H1 (cell line): Measurements from ENCODE around the gene ARID1B. TPM values are rescaled to one million over a fixed set of nuclear protein-coding genes. Genes with fewer than 3 reads are reported as not detected.

Source experiments
- CTCF ChIA-PET: fragments of 300-600 bp; sonication (Branson Sonifier 250); formaldehyde crosslinking; loops from one replicate; lab custom pipeline; 2021; ENCODE audit not compliant: partially characterized antibody; lab: Charles Lee
- POLR2A ChIA-PET: fragments of 300-600 bp; sonication (Branson Sonifier 250); formaldehyde crosslinking; loops from one replicate; lab custom pipeline; 2021; ENCODE audit warnings: inconsistent platforms; ENCODE audit not compliant: partially characterized antibody; lab: Charles Lee
- DNase-seq, 2 experiments: peaks; one replicate each; pipeline versions ENCODE4 v3.0.0 to v3.0.0-alpha.2; 2010 to 2022; ENCODE audit warnings: low spot score in 2 of 2, low read depth in 1 of 2, mixed read lengths in 1 of 2
- FAIRE-seq: peaks from 2 replicates; lab custom pipeline; 2011; peaks lifted over from hg19 to GRCh38; lab: Jason Lieb, UNC
- H2AFZ ChIP-seq: 2 replicates; pipeline ENCODE4 v1.8.1; 2012; ENCODE audit warnings: low read length, inconsistent platforms
- H2AK5ac ChIP-seq: 2 replicates; pipeline ENCODE4 v1.6.1; 2013; ENCODE audit warnings: low read depth, low read length
- H2BK120ac ChIP-seq: replicated peaks from 2 replicates; pipeline ENCODE3; 2013; ENCODE audit warnings: low read depth, low read length, inconsistent platforms
- H2BK12ac ChIP-seq: 2 replicates; pipeline ENCODE4 v1.6.1; 2013; ENCODE audit warnings: low read depth, low read length
- H2BK15ac ChIP-seq: 2 replicates; pipeline ENCODE4 v1.6.1; 2013; ENCODE audit warnings: low read length
- H2BK20ac ChIP-seq: 2 replicates; pipeline ENCODE4 v1.6.1; 2013; ENCODE audit warnings: low read length
- H2BK5ac ChIP-seq: 2 replicates; pipeline ENCODE4 v1.6.1; 2013; ENCODE audit warnings: low read depth, low read length
- H3K14ac ChIP-seq: 2 replicates; pipeline ENCODE4 v1.6.1; 2013; ENCODE audit warnings: inconsistent platforms; ENCODE audit not compliant: insufficient read length
- H3K18ac ChIP-seq: 2 replicates; pipeline ENCODE4 v1.6.1; 2013; ENCODE audit warnings: low read length; ENCODE audit errors: extremely low read depth
- H3K23ac ChIP-seq: 2 replicates; pipeline ENCODE4 v1.6.1; 2013; ENCODE audit warnings: inconsistent platforms; ENCODE audit not compliant: insufficient read length
- H3K23me2 ChIP-seq: 2 replicates; pipeline ENCODE4 v1.6.1; 2013; ENCODE audit warnings: low read depth, low read length
- H3K27ac ChIP-seq: 2 replicates; pipeline ENCODE4 v1.6.1; 2011; ENCODE audit warnings: low read depth, low read length, inconsistent platforms
- H3K27me3 ChIP-seq, 4 experiments: replicated peaks in 1 of 4; 1 replicate in 1 of 4; 2 replicates in 3 of 4; pipeline versions ENCODE4 v1.6.1 to v1.8.1; 2011 to 2013; ENCODE audit warnings: low read length in 3 of 4, mild to moderate bottlenecking in 3 of 4, inconsistent platforms in 2 of 4, mixed read lengths in 2 of 4, moderate library complexity in 1 of 4; ENCODE audit not compliant: control insufficient read depth in 3 of 4, insufficient read depth in 3 of 4; ENCODE audit errors: extremely low read depth in 1 of 4
- H3K36me3 ChIP-seq, 4 experiments: 2 replicates each; pipeline versions ENCODE4 v1.6.1 to v1.8.1; 2011 to 2013; ENCODE audit warnings: mild to moderate bottlenecking in 4 of 4, low read length in 3 of 4, moderate library complexity in 2 of 4, control low read depth in 1 of 4, inconsistent platforms in 1 of 4; ENCODE audit not compliant: insufficient read depth in 4 of 4, control insufficient read depth in 2 of 4
- H3K4ac ChIP-seq: replicated peaks from 2 replicates; pipeline ENCODE3; 2013; ENCODE audit warnings: low read length, low read depth, mixed read lengths, inconsistent platforms; ENCODE audit not compliant: insufficient read length
- H3K4me1 ChIP-seq, 4 experiments: replicated peaks in 1 of 4; 1 replicate in 1 of 4; 2 replicates in 3 of 4; pipeline versions ENCODE4 v1.6.1 to v1.8.1; 2011 to 2013; ENCODE audit warnings: low read length in 3 of 4, inconsistent platforms in 2 of 4, mixed read lengths in 1 of 4; ENCODE audit not compliant: insufficient read depth in 4 of 4, control insufficient read depth in 3 of 4
- H3K4me2 ChIP-seq, 2 experiments: 2 replicates each; pipeline versions ENCODE4 v1.6.1 to v1.8.1; 2011 to 2013; ENCODE audit warnings: low read depth in 2 of 2, low read length in 2 of 2, control low read depth in 1 of 2, inconsistent platforms in 1 of 2, mild to moderate bottlenecking in 1 of 2; ENCODE audit not compliant: insufficient read depth in 1 of 2
- H3K4me3 ChIP-seq, 4 experiments: fragments of 200-600, 300-600 bp in 1 of 4; sonication (generic), shearing (Covaris generic), sonication (Bioruptor Twin) in 1 of 4; 2 replicates each; pipeline versions ENCODE4 v1.5.1 to v1.8.1; 2011 to 2016; ENCODE audit warnings: low read length in 4 of 4, low read depth in 3 of 4, control low read depth in 2 of 4, inconsistent platforms in 2 of 4, mild to moderate bottlenecking in 2 of 4, mixed read lengths in 1 of 4, moderate library complexity in 1 of 4; ENCODE audit not compliant: insufficient read depth in 2 of 4; ENCODE audit errors: extremely low read depth in 1 of 4
- H3K56ac ChIP-seq: replicated peaks from 2 replicates; pipeline ENCODE3; 2013; ENCODE audit warnings: low read depth, mild to moderate bottlenecking, mixed read lengths, low read length, inconsistent platforms; ENCODE audit not compliant: insufficient read length
- H3K79me1 ChIP-seq: 2 replicates; pipeline ENCODE4 v1.6.1; 2013; ENCODE audit warnings: low read depth, low read length, control low read depth
- H3K79me2 ChIP-seq, 2 experiments: 2 replicates each; pipeline versions ENCODE4 v1.6.1 to v1.8.1; 2012 to 2013; ENCODE audit warnings: low read length in 2 of 2, mild to moderate bottlenecking in 2 of 2, inconsistent platforms in 1 of 2; ENCODE audit not compliant: insufficient read depth in 2 of 2, control insufficient read depth in 1 of 2
- H3K9ac ChIP-seq, 4 experiments: replicated peaks in 1 of 4; 1 replicate in 1 of 4; 2 replicates in 3 of 4; pipeline versions ENCODE4 v1.6.1 to v1.8.1; 2011 to 2013; ENCODE audit warnings: low read depth in 3 of 4, low read length in 3 of 4, control low read depth in 2 of 4, mild to moderate bottlenecking in 2 of 4, moderate library complexity in 2 of 4, inconsistent platforms in 1 of 4; ENCODE audit errors: extremely low read depth in 1 of 4
- H3K9me3 ChIP-seq, 2 experiments: 2 replicates each; pipeline versions ENCODE4 v1.6.1 to v1.8.1; 2012 to 2013; ENCODE audit warnings: mild to moderate bottlenecking in 2 of 2, moderate library complexity in 2 of 2, control low read depth in 1 of 2, inconsistent platforms in 1 of 2, low read depth in 1 of 2, low read length in 1 of 2, mixed read lengths in 1 of 2; ENCODE audit not compliant: insufficient read depth in 2 of 2
- H4K20me1 ChIP-seq, 2 experiments: replicated peaks in 1 of 2; 2 replicates each; pipeline versions ENCODE3 to v1.8.1; 2011 to 2013; ENCODE audit warnings: inconsistent platforms in 2 of 2, low read length in 2 of 2, mild to moderate bottlenecking in 1 of 2; ENCODE audit not compliant: insufficient read depth in 2 of 2, control insufficient read depth in 1 of 2
- H4K5ac ChIP-seq: 2 replicates; pipeline ENCODE4 v1.6.1; 2013; ENCODE audit warnings: low read length, low read depth, mixed read lengths, inconsistent platforms; ENCODE audit not compliant: insufficient read length
- H4K8ac ChIP-seq: 2 replicates; pipeline ENCODE4 v1.8.0; 2013; ENCODE audit warnings: mild to moderate bottlenecking, moderate library complexity, low read length, inconsistent platforms; ENCODE audit not compliant: insufficient read depth; ENCODE audit errors: extremely low read depth
- H4K91ac ChIP-seq: replicated peaks from 2 replicates; pipeline ENCODE3; 2013; ENCODE audit warnings: low read length, mixed read lengths, inconsistent platforms; ENCODE audit not compliant: insufficient read length
- EP300 ChIP-seq, 2 experiments: IDR thresholded peaks; 1 replicate in 1 of 2; 2 replicates in 1 of 2; pipeline ENCODE4 v1.6.1; 2011 to 2012; ENCODE audit warnings: low read depth in 2 of 2, low read length in 2 of 2, mild to moderate bottlenecking in 2 of 2, borderline replicate concordance in 1 of 2, inconsistent platforms in 1 of 2, moderate library complexity in 1 of 2
- HDAC2 ChIP-seq, 2 experiments: fragments of 300-600 bp in 1 of 2; sonication (generic) in 1 of 2; IDR thresholded peaks; 2 replicates each; pipeline ENCODE4 v1.6.1; 2011 to 2012; ENCODE audit warnings: low read depth in 2 of 2, low read length in 2 of 2, mild to moderate bottlenecking in 2 of 2, moderate library complexity in 2 of 2, borderline replicate concordance in 1 of 2, inconsistent platforms in 1 of 2
- WGBS, 2 experiments: shearing (Covaris generic) in 1 of 2; methylation state at CpG; one replicate each; pipeline versions ENCODE4 v1.1.6 to v1.1.7; 2013 to 2015; ENCODE audit warnings: low lambda C conversion rate in 2 of 2, mixed read lengths in 2 of 2, inconsistent platforms in 1 of 2, low coverage in 1 of 2, missing lambda C conversion rate in 1 of 2; ENCODE audit not compliant: insufficient replicate concordance in 2 of 2, insufficient coverage in 1 of 2, insufficient read length in 1 of 2; ENCODE audit errors: extremely low coverage in 1 of 2, missing lambda C conversion rate in 1 of 2; 5-methylcytosine and 5-hydroxymethylcytosine counted together
- polyA plus RNA-seq, 7 experiments: library from polyadenylated mRNA; depleted of rRNA in 3 of 7; stranded (reverse) in 5 of 7; unstranded in 2 of 7; fragments of >200 nt in 5 of 7; fragments of 200-250 nt in 2 of 7; gene quantifications; 1 replicate in 5 of 7; 2 replicates in 1 of 7; 4 replicates in 1 of 7; pipeline versions ENCODE4 v1.2.1 to v1.2.3, GENCODE V29; 2011 to 2013; ENCODE audit warnings: missing spikeins in 2 of 7, mixed read lengths in 2 of 7
- total RNA-seq: library from RNA; stranded (reverse); fragmentation: NEBNext Ultra II Directional; extraction: Animal tissue kit (Norgen Biotek cat#: 25700); gene quantifications from 2 replicates; pipeline ENCODE4 v1.2.1, GENCODE V29; 2021

Gene ARID1B
- total and polyA plus RNA-seq, 2 of the 8 experiments (the other 6 are each of a cell fraction or from before 2014, with no cell fraction given) = 24.3 to 70.3 TPM

DNA sequence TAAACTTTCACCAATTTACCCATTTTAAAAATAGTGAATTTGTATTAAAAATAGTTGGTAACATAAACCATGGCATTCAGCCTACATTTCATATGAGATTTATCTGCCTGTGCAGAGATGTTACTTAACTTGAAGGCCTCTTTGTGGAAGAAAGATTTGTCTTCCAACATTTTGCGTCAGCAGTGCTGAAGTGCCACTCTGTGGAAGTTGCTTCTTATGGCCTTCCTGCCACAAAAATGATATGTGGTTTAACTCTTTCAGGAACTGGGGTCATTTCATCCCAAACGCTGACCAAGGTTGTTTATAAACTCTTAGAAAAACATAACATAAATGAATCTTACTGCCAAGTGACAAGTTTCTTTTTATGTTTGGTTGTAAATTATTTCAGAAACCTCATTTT lies 246.8 kb downstream of the ARID1B start:
- no peak overlapping the region for H4K8ac ChIP-seq
- H4K20me1 ChIP-seq = no peaks in the 10 kb centered on the region
- H3K56ac ChIP-seq = no peak overlapping the region
- peaks cover 0 to 7% (median 2%) of the 10 kb centered on the region in 4 experiments; a peak in 2 of 7 replicates for H3K4me1 ChIP-seq
- TF ChIP-seq EP300 (IDR thresholded peaks at IDR 0.05; ENCODE audit: borderline replicate concordance in 1 of 2, low read depth in 2 of 2, low read length in 2 of 2) (no peak), HDAC2 (IDR thresholded peaks at IDR 0.05; ENCODE audit: borderline replicate concordance in 1 of 2, low read depth in 2 of 2, low read length in 2 of 2) (no peak)
- TF ChIP-seq, all 59 proteins: peak for 0
- no peak overlapping the region for H3K14ac ChIP-seq
- no peak overlapping the region for H2BK120ac ChIP-seq
- no peaks in the 10 kb centered on the region for H3K23me2 ChIP-seq
- H3K4ac ChIP-seq = no peak overlapping the region
- no peak overlapping the region for H2BK5ac ChIP-seq
- H2AK5ac ChIP-seq = no peak overlapping the region
- no peak overlapping the region for H2BK12ac ChIP-seq
- no peak overlapping the region for H2BK15ac ChIP-seq
- no peak overlapping the region for H4K91ac ChIP-seq
- peaks cover 0 to 80% of the 10 kb centered on the region in 2 experiments; a peak in 3 of 4 replicates for H3K79me2 ChIP-seq
- FAIRE-seq (no peak), DNase-seq (no peak)
- no peaks in the 10 kb centered on the region for H3K9me3 ChIP-seq
- CTCF ChIA-PET = interaction anchor here (1.3 to 1.5 kb wide), 2 partner anchors 11 to 12 kb away, joined by 3 to 4 read pairs; no protein-coding TSS in a partner anchor
- H3K27me3 ChIP-seq = no peaks in the 10 kb centered on the region
- no peaks in the 10 kb centered on the region for H3K79me1 ChIP-seq
- H2AFZ ChIP-seq = no peak overlapping the region
- 87% methylated on average over 2 of the region's 2 CpGs; no CpG with 5 or more reads in 1 of the 2 experiments for WGBS, 2 experiments
- no peak overlapping the region for H2BK20ac ChIP-seq
- H3K9ac ChIP-seq = no peak overlapping the region
- no peak overlapping the region for H3K23ac ChIP-seq
- no peak overlapping the region for H3K27ac ChIP-seq
- H3K4me3 ChIP-seq = no peak overlapping the region
- H4K5ac ChIP-seq = no peak overlapping the region
- H3K36me3 ChIP-seq = no peaks in the 10 kb centered on the region
- H3K18ac ChIP-seq = no peak overlapping the region
- H3K4me2 ChIP-seq = no peak overlapping the region
- POLR2A ChIA-PET = no interaction called here
